Adrenal gland (tissue), 12 donors: Measurements from ENCODE around the gene LCAT. TPM values are rescaled to one million over a fixed set of nuclear protein-coding genes. Genes with fewer than 3 reads are reported as not detected.
A peak's percentile ranks its signal among the peaks of the same experiment; 100 is the strongest.

Experiments used
- DNase-seq, 7 donors: peaks; one replicate each; pipeline ENCODE4 v3.0.0-alpha.2; 2019 to 2020
- H3K27ac ChIP-seq, 5 donors: fragments of 200-600 bp; sonication (generic) in 4 of 5; 1 replicate in 3 of 5; 2 replicates in 2 of 5; pipeline versions ENCODE4 v1.5.1 to v1.8.0; 2016 to 2020; ENCODE audit warnings: mild to moderate bottlenecking in 1 of 5
- H3K27me3 ChIP-seq: fragments of 200-600 bp; 2 replicates; pipeline ENCODE4 v1.8.0; 2021
- H3K36me3 ChIP-seq, 2 donors: fragments of 200-600 bp; replicated peaks in 1 of 2; 1 replicate in 1 of 2; 2 replicates in 1 of 2; pipeline versions ENCODE4 v1.5.1 to v1.8.0; 2018 to 2022
- H3K4me1 ChIP-seq, 2 donors: fragments of 200-600 bp; replicated peaks in 1 of 2; 1 replicate in 1 of 2; 2 replicates in 1 of 2; pipeline versions ENCODE4 v1.5.1 to v1.8.0; 2018 to 2021
- H3K4me3 ChIP-seq, 4 donors: fragments of 200-600 bp; sonication (generic) in 3 of 4; one replicate each; pipeline ENCODE4 v1.5.1; 2016 to 2018
- H3K9me3 ChIP-seq, 3 donors: fragments of 200-600 bp; sonication (generic) in 1 of 3; replicated peaks in 1 of 3; 1 replicate in 2 of 3; 2 replicates in 1 of 3; pipeline versions ENCODE4 v1.5.1 to v1.8.0; 2016 to 2021
- POLR2A ChIP-seq, 2 donors: fragments of 450-650 bp; IDR thresholded peaks; one replicate each; pipeline ENCODE4 v1.6.1; 2017; ENCODE audit warnings: antibody characterized with exemption in 2 of 2, mild to moderate bottlenecking in 2 of 2, moderate library complexity in 1 of 2
- WGBS, 4 donors: extraction: QIAGEN DNeasy Blood & Tissue Kit in 2 of 4; methylation state at CpG; one replicate each; pipeline versions ENCODE4 v1.1.5 to v1.1.7; 2013 to 2017; 5-methylcytosine and 5-hydroxymethylcytosine counted together
- intact Hi-C, 2 donors: fragments of 100-400 bp; cut with DNase I; formaldehyde crosslinking; loops; one replicate each; pipeline versions ENCODE4 v1.14.1 to v1.15.0; 2022 to 2023
- polyA plus RNA-seq, 3 donors: library from polyadenylated mRNA; stranded (reverse); fragments of 200-250 nt in 2 of 3; fragments of 350-450 nt in 1 of 3; fragmentation: Illumina TruSeq in 1 of 3; extraction: RNeasy Lipid Tissue Mini Kit (QIAGEN cat#74804) in 1 of 3; gene quantifications; one replicate each; pipeline ENCODE4 v1.2.3, GENCODE V29; 2013 to 2014
- total RNA-seq, 9 donors: library from RNA; depleted of rRNA in 4 of 9; stranded (reverse); fragments of >200 nt in 4 of 9; fragments of 120-200 nt in 1 of 9; fragmentation: NEBNext Ultra II Directional in 1 of 9; extraction: Animal tissue kit (Norgen Biotek cat#: 25700) in 1 of 9; gene quantifications; one replicate each; pipeline versions ENCODE4 v1.1.0 to v1.2.4, GENCODE V29; 2013 to 2023
- TF ChIP-seq, protein P1 (sequence below), 6 experiments: fragments of 450-650 bp in 4 of 6; fragments of 200-600 bp in 2 of 6; sonication (generic) in 1 of 6; IDR thresholded peaks; 1 replicate in 5 of 6; 2 replicates in 1 of 6; pipeline versions ENCODE4 v1.5.1 to v1.8.0; 2016 to 2021; ENCODE audit warnings: antibody characterized with exemption in 6 of 6, mild to moderate bottlenecking in 2 of 6, moderate library complexity in 1 of 6
- donor health status: healthy with polysubstance abuse.
- donor health status: Bipolar disorder and iron deficiency.
- donor health status: DM: yes; HTN: yes; CAD: no.
- donor health status: DM: no; HTN: no; CAD: no.
- donor health status: DM: no; HTN: no; CAD: no.
- donor health status: DM: yes; HTN: yes; CAD: no.

Gene LCAT
- total and polyA plus RNA-seq, 12 donors, result 3.0 to 240 (median 12.6) TPM

DNA sequence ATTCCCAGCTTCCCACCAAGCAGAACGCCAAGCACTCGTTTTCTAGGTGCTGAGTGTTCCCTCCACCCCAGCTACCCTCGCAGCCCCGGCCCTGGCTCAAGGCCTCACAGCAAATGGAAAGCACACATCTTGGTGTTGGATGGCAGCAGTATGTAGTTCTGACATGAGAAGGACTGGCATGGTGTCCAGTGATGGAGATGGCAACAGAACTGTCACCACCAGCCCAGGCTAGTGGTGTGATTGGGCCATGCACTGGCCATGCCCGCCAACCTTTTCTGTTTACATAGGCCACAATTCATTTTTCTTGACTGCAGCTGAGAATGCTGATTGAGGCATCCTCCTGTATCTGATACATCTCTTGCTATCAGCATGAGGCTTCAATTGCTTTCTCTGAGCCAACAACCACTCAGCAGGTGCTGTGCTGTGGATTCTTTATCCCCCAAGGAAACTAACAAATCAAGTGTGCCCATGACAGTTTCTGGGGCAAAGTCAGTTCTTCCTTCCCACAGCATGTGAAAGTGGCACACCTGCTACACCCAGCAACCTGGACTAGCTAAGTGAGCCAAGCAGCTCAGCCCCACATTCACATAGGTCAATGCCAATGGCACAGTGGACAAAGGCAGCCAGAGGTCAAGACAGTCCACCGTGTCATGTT is 20.7 kb upstream of the LCAT start:
- Histone ChIP-seq H3K27me3 (no peaks in the 10 kb centered on the region), H3K4me1 (peaks cover 29 to 56% of the 10 kb centered on the region in 2 donors), H3K27ac (peak overlapping the region in 2 of 5 donors; percentile 31 to 55), H3K4me3 (no peak overlapping the region), H3K9me3 (no peaks in the 10 kb centered on the region), H3K36me3 (peaks cover 0 to 34% of the 10 kb centered on the region in 2 donors)
- intact Hi-C loops, result no loop called here
- 78 to 85% (median 82%) methylated on average over 5 to 6 of the region's 6 CpGs for WGBS, 4 donors
- no peak for TF ChIP-seq POLR2A (IDR thresholded peaks at IDR 0.05)
- TF ChIP-seq, protein P1, sequence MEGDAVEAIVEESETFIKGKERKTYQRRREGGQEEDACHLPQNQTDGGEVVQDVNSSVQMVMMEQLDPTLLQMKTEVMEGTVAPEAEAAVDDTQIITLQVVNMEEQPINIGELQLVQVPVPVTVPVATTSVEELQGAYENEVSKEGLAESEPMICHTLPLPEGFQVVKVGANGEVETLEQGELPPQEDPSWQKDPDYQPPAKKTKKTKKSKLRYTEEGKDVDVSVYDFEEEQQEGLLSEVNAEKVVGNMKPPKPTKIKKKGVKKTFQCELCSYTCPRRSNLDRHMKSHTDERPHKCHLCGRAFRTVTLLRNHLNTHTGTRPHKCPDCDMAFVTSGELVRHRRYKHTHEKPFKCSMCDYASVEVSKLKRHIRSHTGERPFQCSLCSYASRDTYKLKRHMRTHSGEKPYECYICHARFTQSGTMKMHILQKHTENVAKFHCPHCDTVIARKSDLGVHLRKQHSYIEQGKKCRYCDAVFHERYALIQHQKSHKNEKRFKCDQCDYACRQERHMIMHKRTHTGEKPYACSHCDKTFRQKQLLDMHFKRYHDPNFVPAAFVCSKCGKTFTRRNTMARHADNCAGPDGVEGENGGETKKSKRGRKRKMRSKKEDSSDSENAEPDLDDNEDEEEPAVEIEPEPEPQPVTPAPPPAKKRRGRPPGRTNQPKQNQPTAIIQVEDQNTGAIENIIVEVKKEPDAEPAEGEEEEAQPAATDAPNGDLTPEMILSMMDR (IDR thresholded peaks at IDR 0.05), result no peak
- DNase-seq, result no peak

DNA sequence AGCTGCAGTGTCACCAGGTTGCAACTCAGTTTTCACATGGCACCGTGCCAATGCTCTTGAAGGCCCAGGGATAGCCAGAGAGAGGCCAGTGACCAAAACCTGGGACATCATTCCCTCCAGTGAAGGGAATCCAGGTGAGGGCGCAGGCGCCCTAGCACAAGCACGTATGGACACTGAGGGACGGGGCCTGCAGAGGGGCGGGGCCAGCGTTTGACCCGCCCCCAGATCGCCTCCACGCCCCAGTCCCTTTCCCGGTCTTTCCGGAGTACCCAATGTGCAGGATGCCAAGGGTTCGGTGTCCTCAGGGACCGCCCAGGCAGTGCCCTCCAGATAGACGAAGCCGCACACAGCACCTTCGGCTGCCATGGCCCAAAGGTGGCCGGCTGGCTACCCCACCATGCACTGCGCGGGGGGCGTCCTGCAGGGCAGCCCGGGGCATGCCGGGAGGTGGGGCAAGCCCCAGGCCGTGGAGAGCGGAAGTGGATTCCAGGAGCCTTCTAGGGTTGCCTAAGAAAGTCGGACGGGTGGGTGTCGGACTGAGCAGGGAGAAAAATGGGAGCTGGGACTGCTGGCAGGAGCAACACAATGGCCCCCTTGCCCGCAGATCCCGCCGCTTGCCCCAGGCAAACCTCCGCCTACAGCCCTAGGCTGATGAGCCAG is 19.9 kb upstream of the LCAT start:
- intact Hi-C loops, result no loop called here

DNA sequence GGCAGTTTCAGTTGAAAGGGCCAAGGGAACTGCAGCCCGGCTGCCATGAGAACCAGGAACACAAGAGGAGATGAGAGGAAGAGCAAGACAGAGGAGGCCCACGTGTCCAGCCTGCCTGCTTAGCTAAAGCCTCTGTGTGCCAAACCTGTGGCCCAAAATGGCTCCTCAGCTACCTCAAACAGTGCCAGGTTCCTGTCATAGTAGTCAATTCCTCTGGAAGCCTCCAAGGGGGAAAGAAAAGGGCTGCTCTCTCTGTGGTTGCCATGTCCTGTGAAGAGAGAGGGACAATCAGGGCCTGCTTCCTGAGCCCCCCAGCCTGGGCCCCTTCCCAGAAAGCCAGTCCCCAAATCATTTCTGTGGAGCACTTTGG is 19.4 kb upstream of the LCAT start:
- no peak overlapping the region for H3K4me3 ChIP-seq
- TF ChIP-seq POLR2A (IDR thresholded peaks at IDR 0.05), result no peak
- TF ChIP-seq, protein P1 (IDR thresholded peaks at IDR 0.05), result no peak

More for the DNA sequence above, 19.9 kb upstream of the LCAT start:
- DNase-seq, result peak in 2 of 7 donors; percentile 66 to 69
- WGBS, 4 donors, result 58 to 78% (median 69%) methylated on average over 16 to 32 of the region's 32 CpGs
- no peaks in the 10 kb centered on the region for H3K9me3 ChIP-seq
- no peak overlapping the region for H3K4me3 ChIP-seq
- H3K4me1 ChIP-seq, result peaks cover 33 to 64% of the 10 kb centered on the region in 2 donors
- no peaks in the 10 kb centered on the region for H3K27me3 ChIP-seq
- H3K27ac ChIP-seq, result peak overlapping the region in 2 of 5 donors; percentile 31 to 55
- TF ChIP-seq, protein P1 (IDR thresholded peaks at IDR 0.05), result no peak
- TF ChIP-seq POLR2A (IDR thresholded peaks at IDR 0.05), result no peak
- peaks cover 0 to 42% of the 10 kb centered on the region in 2 donors for H3K36me3 ChIP-seq

DNA sequence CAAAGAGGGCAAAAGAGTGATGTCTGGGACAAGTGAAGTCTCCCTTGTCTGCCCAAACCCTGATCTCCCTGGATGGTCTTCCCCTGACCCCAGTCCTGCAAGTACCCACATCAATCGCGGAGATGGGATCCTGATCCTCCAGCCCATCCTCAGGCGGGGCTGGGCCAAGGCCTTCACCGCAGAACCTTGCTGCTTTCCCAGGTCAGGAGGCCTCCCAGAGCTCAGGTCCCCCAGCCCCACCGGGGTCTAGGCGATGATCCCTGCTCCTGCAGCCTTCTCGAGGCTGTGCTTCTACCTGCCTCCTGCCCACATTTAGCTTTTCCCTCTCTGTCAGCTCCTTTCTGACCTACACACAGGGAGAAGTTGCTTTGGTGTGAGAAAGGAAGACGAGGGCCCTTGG is 18.2 kb upstream of the LCAT start:
- peak overlapping the region in 3 of 5 donors; percentile 2 to 84 (median 43) for H3K27ac ChIP-seq

More for the DNA sequence above, 19.4 kb upstream of the LCAT start:
- DNase-seq, result no peak
- H3K27ac ChIP-seq, result peak overlapping the region in 2 of 5 donors; percentile 31 to 55
- no peaks in the 10 kb centered on the region for H3K27me3 ChIP-seq
- H3K4me1 ChIP-seq, result peaks cover 33 to 64% of the 10 kb centered on the region in 2 donors
- no peaks in the 10 kb centered on the region for H3K9me3 ChIP-seq
- intact Hi-C loops, result no loop called here
- 63 to 76% (median 72%) methylated on average over 2 of the region's 2 CpGs for WGBS, 4 donors
- peaks cover 0 to 46% of the 10 kb centered on the region in 2 donors for H3K36me3 ChIP-seq

More for the DNA sequence above, 18.2 kb upstream of the LCAT start:
- peaks cover 0 to 57% of the 10 kb centered on the region in 2 donors for H3K36me3 ChIP-seq
- no peak for DNase-seq
- WGBS, 4 donors, result 91 to 95% (median 92%) methylated on average over 5 to 8 of the region's 8 CpGs
- intact Hi-C loops, result no loop called here
- H3K4me1 ChIP-seq, result peaks cover 29 to 59% of the 10 kb centered on the region in 2 donors
- TF ChIP-seq, protein P1 (IDR thresholded peaks at IDR 0.05), result no peak
- TF ChIP-seq POLR2A (IDR thresholded peaks at IDR 0.05), result no peak
- no peak overlapping the region for H3K4me3 ChIP-seq
- no peaks in the 10 kb centered on the region for H3K27me3 ChIP-seq
- no peaks in the 10 kb centered on the region for H3K9me3 ChIP-seq
